SU-DHL-6 (cell line): ENCODE data around the gene BLNK.

Experiments used
- H2AFZ ChIP-seq: fragments of 200-600 bp; sonication (generic); 2 replicates; pipeline ENCODE4 v1.6.1; 2014; ENCODE audit warnings: low read depth, mild to moderate bottlenecking, moderate library complexity, mixed read lengths, antibody characterized with exemption, low read length; ENCODE audit not compliant: severe bottlenecking
- H3F3A ChIP-seq: fragments of 200-600 bp; shearing (Covaris generic); 2 replicates; pipeline ENCODE4 v1.6.0; 2016; ENCODE audit warnings: antibody characterized with exemption, mild to moderate bottlenecking; ENCODE audit not compliant: insufficient read depth
- H3K27ac ChIP-seq: fragments of 200-600 bp; sonication (generic); 2 replicates; pipeline ENCODE4 v1.5.1; 2016; ENCODE audit warnings: low read depth, mild to moderate bottlenecking, low read length, moderate library complexity, mixed read lengths
- H3K27me3 ChIP-seq: fragments of 200-600 bp; sonication (generic), shearing (Covaris generic); 2 replicates; pipeline ENCODE4 v1.6.0; 2014; ENCODE audit warnings: mild to moderate bottlenecking, low read length
- H3K36me3 ChIP-seq: fragments of 200-600 bp; sonication (generic); 2 replicates; pipeline ENCODE4 v1.6.1; 2014; ENCODE audit warnings: mild to moderate bottlenecking, low read length, mixed read lengths
- H3K4me2 ChIP-seq: fragments of 300-600, 200-600 bp; shearing (Covaris generic), sonication (generic); 2 replicates; pipeline ENCODE4 v1.6.0; 2014; ENCODE audit warnings: low read length, low read depth, mild to moderate bottlenecking; ENCODE audit not compliant: poor library complexity, severe bottlenecking
- H3K4me3 ChIP-seq: fragments of 200-600 bp; sonication (generic); 2 replicates; pipeline ENCODE4 v1.5.1; 2014; ENCODE audit warnings: antibody characterized with exemption, low read length, mild to moderate bottlenecking, mixed read lengths; ENCODE audit not compliant: insufficient read depth, poor library complexity, severe bottlenecking
- H3K79me2 ChIP-seq: fragments of 200-600 bp; sonication (generic); 2 replicates; pipeline ENCODE4 v1.6.1; 2014; ENCODE audit warnings: mild to moderate bottlenecking, low read length, moderate library complexity; ENCODE audit not compliant: insufficient read depth
- H3K9ac ChIP-seq: fragments of 200-600 bp; sonication (generic); 2 replicates; pipeline ENCODE4 v1.7.0; 2014; ENCODE audit warnings: mild to moderate bottlenecking, low read length
- H3K9me2 ChIP-seq: fragments of 200-600 bp; sonication (generic); replicated peaks from 2 replicates; pipeline ENCODE4 v1.6.1; 2014; ENCODE audit warnings: low read length; ENCODE audit not compliant: insufficient read depth
- H3K9me3 ChIP-seq: fragments of 200-600 bp; sonication (generic); 2 replicates; pipeline ENCODE4 v1.6.1; 2014; ENCODE audit warnings: low read length, mixed read lengths; ENCODE audit not compliant: insufficient read depth
- H4K20me1 ChIP-seq: fragments of 200-600 bp; sonication (generic); 2 replicates; pipeline ENCODE4 v1.6.1; 2014; ENCODE audit warnings: low read depth, mild to moderate bottlenecking, antibody characterized with exemption, low read length, moderate library complexity, mixed read lengths
- CTCF ChIP-seq: fragments of 200-600 bp; sonication (generic); IDR thresholded peaks from one replicate; pipeline ENCODE4 v1.5.1; 2017; ENCODE audit warnings: antibody characterized with exemption, mild to moderate bottlenecking, low read length, moderate library complexity; ENCODE audit not compliant: insufficient read depth, poor library complexity, severe bottlenecking
- EZH2phosphoT487 ChIP-seq: fragments of 200-600 bp; sonication (generic), shearing (Covaris generic); conservative IDR thresholded peaks from 2 replicates; pipeline ENCODE4 v1.6.1; 2018; ENCODE audit warnings: mild to moderate bottlenecking, antibody characterized with exemption, low read length, moderate library complexity, mixed read lengths

Gene BLNK

GRCh38 chr10:96222908-96223307 is 48.5 kb downstream of the BLNK start:
- H3F3A ChIP-seq: no peaks in the 10 kb centered on the region
- H3K79me2 ChIP-seq: no peaks in the 10 kb centered on the region
- no peak overlapping the region for H3K4me2 ChIP-seq
- H3K4me3 ChIP-seq: no peak overlapping the region
- H2AFZ ChIP-seq: no peak overlapping the region
- H3K9ac ChIP-seq: no peak overlapping the region
- no peak overlapping the region for H3K27ac ChIP-seq
- TF ChIP-seq CTCF (no peak), EZH2phosphoT487 (no peak)
- no peaks in the 10 kb centered on the region for H4K20me1 ChIP-seq
- peaks cover 28% of the 10 kb centered on the region; the same call in 1 of the 2 replicates for H3K36me3 ChIP-seq
- H3K9me3 ChIP-seq: no peaks in the 10 kb centered on the region
- H3K27me3 ChIP-seq: no peaks in the 10 kb centered on the region
- H3K9me2 ChIP-seq: no peaks in the 10 kb centered on the region

DNA sequence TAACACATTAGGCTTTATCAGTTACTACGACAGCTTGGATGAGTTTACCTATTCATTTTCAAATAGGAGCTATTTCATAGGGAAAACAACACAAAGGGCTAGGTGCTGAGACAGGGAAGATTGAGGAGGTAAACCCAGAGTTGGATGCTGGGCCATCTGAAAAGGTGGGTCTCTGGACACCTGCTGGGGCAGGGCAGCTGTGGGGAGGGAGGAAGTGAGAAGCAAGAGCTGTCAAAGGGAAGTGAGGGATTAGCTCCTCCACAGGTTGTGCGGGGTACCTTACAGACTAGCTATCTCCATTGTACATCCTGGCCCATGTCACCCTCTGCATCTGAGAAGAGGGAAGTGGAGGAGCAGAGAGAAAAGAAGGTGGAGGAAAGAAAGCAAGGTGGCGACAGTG is 48.9 kb downstream of the BLNK start:
- Histone ChIP-seq H3K27ac (no peak overlapping the region), H3K4me3 (no peak overlapping the region), H3K9ac (no peak overlapping the region), H2AFZ (no peak overlapping the region), H3K27me3 (no peaks in the 10 kb centered on the region), H3K9me2 (no peaks in the 10 kb centered on the region), H3F3A (no peaks in the 10 kb centered on the region), H4K20me1 (no peaks in the 10 kb centered on the region), H3K36me3 (peaks cover 27% of the 10 kb centered on the region; the same call in 1 of the 2 replicates), H3K9me3 (no peaks in the 10 kb centered on the region), H3K79me2 (no peaks in the 10 kb centered on the region), H3K4me2 (no peak overlapping the region)
- no peak for TF ChIP-seq CTCF
- TF ChIP-seq EZH2phosphoT487: no peak

DNA sequence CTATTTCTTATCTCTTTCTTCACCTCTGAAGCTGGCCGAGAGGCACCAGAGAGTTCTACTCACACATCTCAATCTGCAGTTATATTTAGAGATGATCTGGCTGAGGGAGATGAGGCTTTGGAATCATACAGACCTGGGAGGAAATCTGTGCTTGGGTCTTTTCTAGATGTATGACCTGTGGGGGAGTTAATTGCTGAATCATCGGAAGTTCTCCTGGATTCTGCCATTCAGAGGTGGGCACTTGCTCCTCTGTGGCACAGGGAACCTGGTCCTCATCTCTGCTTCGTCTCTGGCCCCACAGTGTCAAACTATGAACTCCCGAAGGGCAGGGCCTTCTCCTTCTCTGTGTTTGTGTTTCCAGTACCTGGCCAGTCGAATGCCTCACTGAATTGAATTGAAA is 52.5 kb downstream of the BLNK start:
- no peaks in the 10 kb centered on the region for H3K9me3 ChIP-seq
- no peaks in the 10 kb centered on the region for H4K20me1 ChIP-seq
- no peaks in the 10 kb centered on the region for H3K9me2 ChIP-seq
- H3K79me2 ChIP-seq: no peaks in the 10 kb centered on the region
- no peak overlapping the region for H3K9ac ChIP-seq
- no peak overlapping the region for H3K4me2 ChIP-seq
- no peak overlapping the region for H3K4me3 ChIP-seq
- H3F3A ChIP-seq: no peaks in the 10 kb centered on the region
- H3K36me3 ChIP-seq: peaks cover 41% of the 10 kb centered on the region; the same call in 1 of the 2 replicates
- no peaks in the 10 kb centered on the region for H3K27me3 ChIP-seq
- H3K27ac ChIP-seq: no peak overlapping the region
- no peak for TF ChIP-seq CTCF
- TF ChIP-seq EZH2phosphoT487: no peak
- no peak overlapping the region for H2AFZ ChIP-seq
